Activated CD8-positive, alpha-beta memory T cell treated with anti-CD3 and anti-CD28 coated beads for 1 hour (primary cell): ENCODE data around the gene B4GALT1.
A peak's percentile ranks its signal among the peaks of the same experiment; 100 is the strongest.
"Not testable (repeated sequence)": the region's sequence is repeated elsewhere in the genome, so short reads cannot be mapped to it uniquely, and the experiment has no call there.

ENCODE experiments used
- DNase-seq, 2 donors: peaks; one replicate each; pipeline ENCODE4 v3.0.0-alpha.2; 2020; ENCODE audit warnings: low read depth in 1 of 2; ENCODE audit errors: extremely low read depth in 1 of 2

The B4GALT1 gene

DNA sequence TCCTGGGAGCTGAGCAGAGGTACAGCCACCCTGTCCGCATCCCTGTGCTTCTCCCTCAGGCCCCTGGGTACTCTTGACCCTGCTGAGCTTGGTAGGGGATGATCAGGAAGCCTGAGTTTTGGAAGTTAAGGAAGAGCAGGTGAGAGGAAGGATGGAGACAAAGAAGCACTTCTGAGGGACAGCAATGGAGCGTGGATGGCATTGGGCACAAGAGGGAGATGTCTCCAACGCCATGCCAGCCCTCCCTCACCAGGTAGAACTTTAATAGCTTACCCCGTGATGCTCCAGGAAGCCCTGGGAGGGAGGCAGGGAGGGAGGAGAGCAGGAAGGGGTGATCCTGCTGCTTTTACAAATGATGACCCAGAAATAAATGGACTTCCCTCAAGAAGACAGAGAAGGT, 60.8 kb downstream of the B4GALT1 start:
- no peak for DNase-seq

DNA sequence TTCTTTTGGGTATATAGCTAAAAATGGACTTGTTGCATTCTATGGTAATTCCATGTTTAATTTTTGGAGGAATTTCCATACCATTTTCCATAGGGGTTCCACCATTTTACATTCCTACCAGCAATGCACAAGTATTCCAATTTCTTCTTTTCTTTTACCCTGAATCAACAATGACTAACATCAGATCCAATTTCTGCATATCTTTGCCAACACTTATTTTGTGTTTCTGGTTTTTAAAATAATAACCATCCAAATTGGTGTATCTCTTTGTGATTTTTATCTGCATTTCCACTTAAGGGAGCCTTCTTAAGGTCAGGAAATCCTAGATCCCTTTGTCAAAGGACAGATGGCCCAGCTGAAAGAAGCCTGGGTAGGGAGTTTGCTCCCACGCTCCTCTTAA, 61.2 kb downstream of the B4GALT1 start:
- DNase-seq = no peak

- no peak for DNase-seq
Observed at GRCh38 chr9:33105504-33105903, 61.6 kb downstream of the B4GALT1 start.

- no peak for DNase-seq
Observed at GRCh38 chr9:33104401-33104800, 62.7 kb downstream of the B4GALT1 start.

DNA sequence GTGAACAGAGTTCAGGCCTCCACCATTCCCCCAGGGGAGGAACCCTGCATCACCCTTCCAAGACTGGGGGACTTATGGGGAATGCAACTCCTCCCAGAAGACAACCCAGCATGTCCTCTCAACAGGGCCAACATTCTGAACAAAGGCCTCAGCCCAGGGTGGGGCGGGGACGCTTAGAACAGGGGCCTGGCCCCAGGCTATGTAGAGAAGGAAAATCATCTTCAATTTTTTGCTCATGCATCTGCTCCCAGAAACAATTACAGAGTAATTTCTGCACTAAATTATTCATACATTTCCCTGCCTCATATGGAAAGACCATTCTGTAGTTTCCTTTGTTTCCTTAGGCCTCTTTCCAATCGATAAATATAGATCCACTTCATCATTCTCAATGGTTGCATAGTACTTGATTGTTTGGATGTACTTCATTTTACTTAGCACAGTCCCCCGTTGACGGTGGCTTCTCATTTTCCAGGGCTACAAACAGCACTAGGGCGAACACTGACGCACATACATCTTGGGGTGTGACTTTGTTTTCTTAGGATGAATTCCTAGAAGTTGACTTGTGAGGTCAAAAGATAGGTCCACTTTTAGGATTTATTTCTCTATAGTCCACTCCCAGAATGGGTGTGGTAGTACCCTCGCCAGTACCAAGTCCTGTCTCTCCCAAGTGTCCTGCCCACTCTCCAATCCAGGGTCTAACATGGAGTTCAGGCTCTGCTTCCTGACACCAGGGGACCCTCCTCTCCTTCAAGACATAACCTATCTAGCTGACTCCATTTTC, 63.4 kb downstream of the B4GALT1 start:
- DNase-seq = no peak

- no peak for DNase-seq
Observed at GRCh38 chr9:33102551-33103210, 64.5 kb downstream of the B4GALT1 start.

- no peak for DNase-seq
Observed at GRCh38 chr9:33101104-33101951, 65.8 kb downstream of the B4GALT1 start.

DNA sequence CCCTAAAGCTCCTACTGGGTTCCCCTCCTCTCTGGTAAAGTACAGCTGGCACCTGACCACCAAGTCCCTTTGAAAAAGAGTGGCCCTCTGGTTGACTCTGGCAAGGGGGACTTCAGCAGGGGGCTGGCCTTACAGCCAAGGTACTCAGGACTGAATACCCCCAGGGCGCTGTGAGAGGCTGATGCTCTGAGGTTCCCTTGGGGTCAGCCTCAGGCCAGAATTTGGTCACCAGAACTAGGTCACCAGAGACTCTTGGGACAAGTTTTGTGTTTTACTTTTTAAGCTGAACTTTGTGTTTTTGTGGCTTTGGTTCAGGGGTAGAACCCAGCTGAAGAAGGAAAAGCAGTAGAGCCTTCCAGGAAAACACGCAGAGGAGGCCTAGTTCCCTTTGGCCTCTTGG, 67.4 kb downstream of the B4GALT1 start:
- DNase-seq = no peak

- DNase-seq = no peak
Observed at GRCh38 chr9:33097192-33097591, 69.9 kb downstream of the B4GALT1 start.

DNA sequence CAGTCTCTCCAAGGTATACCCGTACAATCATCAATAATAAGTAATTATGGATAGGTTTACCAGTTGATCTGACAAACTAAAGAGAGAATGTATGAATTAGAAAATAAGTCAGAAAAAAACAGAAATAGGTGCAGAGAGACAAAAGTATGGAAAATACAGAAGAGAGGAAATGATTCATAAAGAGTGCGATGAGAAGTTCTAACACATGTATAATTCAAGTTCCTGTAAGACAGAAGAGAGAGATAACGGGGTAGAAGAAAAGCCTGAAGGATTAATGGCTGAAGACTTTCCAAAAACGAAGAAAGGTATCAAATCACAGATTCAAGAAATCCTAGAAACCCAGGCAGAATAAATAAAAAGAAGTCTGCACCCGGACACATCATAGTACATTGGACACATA, 74.5 kb downstream of the B4GALT1 start:
- DNase-seq = no peak

- DNase-seq = not testable (repeated sequence)
Observed at GRCh38 chr9:33085672-33086071, 81.5 kb downstream of the B4GALT1 start.

GRCh38 chr9:33082538-33083326, 84.4 kb downstream of the B4GALT1 start:
- DNase-seq = no peak

DNA sequence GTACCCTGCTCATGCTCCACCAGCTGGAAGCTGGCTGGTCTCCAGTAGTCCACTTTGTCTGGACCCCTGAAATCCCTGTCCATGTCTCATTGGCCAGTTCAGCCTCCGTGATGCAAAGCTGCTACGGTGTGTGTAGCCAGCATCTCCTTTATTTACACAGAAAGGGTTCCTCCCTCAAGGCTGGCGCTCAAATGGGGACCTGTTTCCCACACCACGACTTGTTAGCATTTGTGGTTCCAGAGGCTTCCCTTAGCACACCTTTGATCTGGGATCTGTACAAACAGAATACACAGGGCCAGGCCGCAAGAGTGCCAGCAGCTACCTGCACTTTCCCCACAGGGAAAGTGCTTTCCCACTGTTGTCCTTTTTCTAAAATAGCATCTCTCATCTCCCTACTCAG, 85.0 kb downstream of the B4GALT1 start:
- no peak for DNase-seq

DNA sequence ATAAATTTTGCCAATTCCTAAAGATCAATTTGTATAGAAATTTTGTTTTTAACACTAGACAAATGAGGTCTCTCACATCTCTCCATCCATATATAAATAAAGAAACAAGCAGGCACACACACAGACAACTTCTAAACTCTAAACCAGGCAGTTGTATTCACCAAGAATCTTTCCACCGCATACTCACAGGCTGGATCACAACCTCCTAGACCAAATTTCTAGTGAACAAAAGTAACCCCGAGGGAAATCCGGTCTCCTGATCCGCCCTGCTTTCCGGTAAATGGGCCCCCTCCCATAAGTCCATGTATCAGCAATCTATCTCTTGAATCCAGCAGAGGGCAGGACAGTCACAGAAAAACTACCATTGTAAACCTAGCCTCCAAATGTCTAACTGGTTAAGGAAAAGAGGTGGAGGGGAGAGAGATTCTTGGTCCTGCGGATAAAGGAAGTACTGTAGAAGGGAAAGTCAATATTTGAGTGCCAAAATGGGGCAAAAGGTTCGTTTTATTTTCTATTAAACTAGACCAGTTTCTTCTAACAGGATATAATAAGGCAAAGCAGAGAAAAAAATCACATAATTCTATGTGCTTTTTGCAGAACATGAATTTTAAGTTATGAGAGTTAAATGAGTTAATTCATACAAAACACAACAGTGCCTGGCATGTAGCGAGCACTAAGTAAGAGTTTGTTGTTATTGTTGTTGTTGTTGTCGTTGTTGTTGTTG, 85.8 kb downstream of the B4GALT1 start:
- DNase-seq = peak in 1 of 2 donors; percentile 14

DNA sequence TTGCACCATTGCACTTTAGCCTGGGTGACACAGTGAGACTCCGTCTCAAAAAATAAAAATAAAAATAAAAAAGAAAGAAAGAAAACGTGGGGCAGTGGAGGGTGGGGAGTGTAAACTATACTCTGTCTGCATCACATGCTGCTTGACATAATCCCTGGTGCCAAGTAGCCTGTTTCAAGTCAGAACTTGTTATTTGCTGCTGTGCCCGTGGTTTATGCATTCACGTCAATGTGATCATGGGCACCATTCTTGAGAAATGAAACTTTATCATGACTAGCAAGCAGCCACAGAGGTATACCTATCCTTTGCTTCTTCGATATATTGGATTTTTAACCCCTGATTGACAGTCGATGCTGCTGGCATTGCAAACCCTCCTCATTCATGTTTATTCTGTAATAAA, 86.6 kb downstream of the B4GALT1 start:
- DNase-seq = no peak

- DNase-seq = peak; percentile 86 to 87
Observed at GRCh38 chr9:33076046-33077004, 90.8 kb downstream of the B4GALT1 start, which contains the start of gene SMU1. TSS of gene SMU1 (minus strand) at chr9:33076674. CDS start at chr9:33076608, 66 bp downstream.

DNA sequence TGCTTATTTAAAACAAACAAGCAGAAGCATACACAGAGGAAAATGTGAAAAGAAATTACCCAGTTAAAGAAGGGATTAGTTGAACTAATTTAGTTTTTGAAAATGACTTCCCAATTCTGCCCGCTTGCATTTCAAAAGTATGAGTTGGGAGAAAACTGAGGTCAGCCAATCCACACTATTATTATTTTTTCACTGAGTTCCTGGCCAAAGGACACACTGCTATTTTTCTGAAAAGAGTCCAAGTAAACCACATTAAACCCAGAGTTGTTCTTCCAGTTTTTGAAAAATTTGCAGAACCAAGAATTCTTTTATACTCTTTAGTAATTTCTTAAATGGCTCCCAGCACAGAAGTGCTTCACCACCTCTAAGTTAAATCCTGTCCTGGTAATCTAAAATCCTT, 98.1 kb downstream of the B4GALT1 start:
- no peak for DNase-seq

DNA sequence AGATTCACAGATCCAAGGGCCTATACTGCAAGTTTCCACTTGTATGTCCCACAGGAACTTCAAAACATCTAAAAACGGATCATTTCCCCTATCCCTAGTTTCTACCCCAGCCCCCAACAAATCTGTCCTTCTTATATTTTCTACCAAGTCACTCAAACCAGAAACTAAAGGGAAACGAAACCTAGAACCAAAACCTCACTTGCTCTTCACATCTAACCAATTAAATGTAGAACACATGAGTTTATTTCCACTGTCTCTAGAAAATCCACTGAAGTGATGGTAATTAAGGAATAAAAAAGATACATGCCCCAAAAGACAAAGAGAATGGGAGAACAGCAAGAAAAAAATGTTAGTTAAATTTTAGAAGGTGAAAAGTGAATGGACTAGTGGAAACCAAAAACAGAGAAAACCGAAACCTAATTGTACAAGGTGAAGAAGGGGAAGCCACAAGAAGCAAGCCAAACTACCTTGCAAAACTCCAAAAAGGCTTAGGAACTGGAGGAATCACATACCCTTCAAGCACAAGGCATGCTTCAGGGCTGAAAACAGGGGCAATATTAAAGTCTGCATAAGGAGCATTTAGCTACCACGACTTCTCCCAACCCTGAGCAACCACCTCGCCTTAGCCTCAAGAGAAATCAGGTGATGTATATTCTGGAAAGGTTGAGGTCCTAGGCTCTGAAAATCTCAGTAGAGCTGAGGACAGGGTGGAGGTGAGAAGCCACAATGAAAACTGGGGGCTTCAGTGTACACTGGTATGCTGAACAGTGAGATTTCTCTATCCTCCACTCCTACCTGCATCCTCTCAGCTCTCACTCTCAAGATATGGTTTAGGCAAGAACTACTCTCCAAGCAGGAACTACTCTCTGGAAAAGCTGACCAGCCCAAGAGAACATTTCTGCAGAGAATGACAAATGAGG, 101.7 kb downstream of the B4GALT1 start:
- no peak for DNase-seq
